HG02852 (cell line): ENCODE results near the gene C9.
"Not testable (repeated sequence)": the region's sequence is repeated elsewhere in the genome, so short reads cannot be mapped to it uniquely, and the experiment has no call there.

ENCODE experiments used
- ATAC-seq: cut with Tn5 transposase; IDR thresholded peaks from one replicate; pipeline ENCODE4 v1.9.1; 2021; ENCODE audit warnings: mild to moderate bottlenecking, moderate library complexity; ENCODE audit not compliant: unreplicated experiment

The C9 gene

DNA sequence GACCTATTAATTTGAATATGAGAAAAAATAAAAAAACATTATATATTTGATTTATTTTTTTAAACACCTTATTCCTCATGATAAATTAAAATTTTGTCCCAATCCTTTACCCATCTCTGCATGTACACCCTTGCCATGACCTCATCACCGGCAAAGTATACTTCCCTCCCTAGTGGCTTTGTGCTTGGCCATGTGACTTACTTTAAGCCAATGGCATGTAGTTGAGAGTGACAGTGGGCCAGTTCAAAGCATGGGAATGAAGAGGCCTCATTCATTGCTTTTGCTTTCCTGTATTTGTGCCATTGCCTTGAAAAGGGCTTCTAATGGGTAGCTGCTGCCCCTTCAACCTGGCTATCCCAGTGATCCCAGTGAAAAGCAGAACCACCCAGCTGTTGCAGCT, 31.2 kb downstream of the C9 start:
- ATAC-seq, result no peak

DNA sequence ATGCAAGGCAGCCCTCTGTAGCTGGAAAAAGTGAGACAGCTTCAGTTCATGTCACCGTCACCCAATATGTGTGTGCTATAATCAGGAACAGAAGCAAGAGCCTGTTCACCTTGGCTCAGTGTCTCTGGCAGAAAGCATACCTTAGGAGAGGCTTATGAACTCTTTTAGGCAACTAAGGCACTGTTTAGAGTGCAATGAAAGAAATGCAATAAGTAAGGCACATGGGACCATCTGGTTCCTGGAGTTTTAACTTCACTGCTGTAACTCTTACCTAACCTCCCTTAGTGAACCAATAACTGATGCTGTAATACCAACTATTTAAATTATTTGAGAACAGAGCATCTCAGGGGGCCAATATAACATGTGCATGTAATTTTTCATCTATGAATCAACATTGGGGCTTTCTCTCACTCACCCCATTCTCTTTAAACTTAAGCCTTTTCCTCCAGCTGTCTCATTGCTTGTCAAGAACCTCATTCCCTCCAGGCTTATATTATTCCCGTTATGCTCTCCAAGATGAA, 32.4 kb downstream of the C9 start:
- ATAC-seq, result no peak

DNA sequence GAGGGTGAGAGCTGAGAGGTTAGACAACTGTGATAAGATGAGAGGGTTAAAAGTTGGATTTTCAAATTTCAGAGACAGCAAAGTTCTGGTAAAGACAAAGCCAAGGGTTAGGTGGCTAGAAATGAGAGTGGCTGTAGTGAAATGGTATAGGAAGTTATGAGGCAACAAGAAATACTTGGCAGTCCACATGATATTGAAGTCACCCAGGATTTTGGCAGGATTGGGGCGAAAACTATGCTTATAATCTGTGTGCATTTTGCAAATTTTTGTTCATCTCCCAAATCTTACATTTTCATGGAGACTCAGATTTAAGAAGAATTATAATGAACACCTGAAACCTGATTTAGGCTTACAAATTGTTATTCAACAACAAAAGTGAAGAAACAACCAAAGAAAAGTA, 35.6 kb downstream of the C9 start:
- no peak for ATAC-seq

DNA sequence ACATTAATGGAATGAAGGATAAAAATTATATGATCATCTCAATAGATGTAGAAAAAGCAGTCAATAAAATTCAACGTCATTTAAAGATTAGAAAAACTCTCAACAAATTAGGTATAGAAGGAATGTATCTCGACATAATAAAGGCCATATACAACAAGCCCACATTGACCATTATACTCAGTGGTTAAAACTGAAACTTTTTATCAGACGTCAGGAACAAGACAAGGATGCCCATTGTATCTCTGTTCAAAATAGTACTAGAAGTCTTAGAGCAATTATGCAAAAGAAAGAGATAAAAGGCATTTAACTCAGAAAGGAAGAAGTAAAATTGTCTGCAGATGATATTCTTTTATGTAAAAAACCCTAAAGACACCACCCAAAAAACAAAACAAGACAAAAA, 40.8 kb downstream of the C9 start:
- no peak for ATAC-seq

DNA sequence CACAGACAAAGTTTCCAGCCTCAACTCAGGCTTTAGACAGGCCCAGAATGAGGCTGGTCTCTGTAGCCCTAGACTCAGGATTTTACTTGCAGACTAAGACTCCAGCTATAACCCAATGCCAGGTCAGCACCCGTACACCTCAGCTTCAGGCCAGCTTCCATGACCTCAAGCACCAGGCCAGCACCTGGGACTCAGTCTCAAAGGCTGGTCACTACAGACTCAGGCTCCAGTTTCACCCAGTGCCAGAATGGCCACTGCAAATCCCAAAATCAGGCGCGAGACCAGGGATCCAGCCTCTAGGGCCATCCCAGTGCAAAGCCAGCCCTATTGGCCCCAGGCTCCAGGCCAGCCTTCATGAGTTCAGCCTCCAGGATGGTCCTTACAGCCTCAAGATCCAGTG, 44.9 kb downstream of the C9 start:
- ATAC-seq, result no peak

DNA sequence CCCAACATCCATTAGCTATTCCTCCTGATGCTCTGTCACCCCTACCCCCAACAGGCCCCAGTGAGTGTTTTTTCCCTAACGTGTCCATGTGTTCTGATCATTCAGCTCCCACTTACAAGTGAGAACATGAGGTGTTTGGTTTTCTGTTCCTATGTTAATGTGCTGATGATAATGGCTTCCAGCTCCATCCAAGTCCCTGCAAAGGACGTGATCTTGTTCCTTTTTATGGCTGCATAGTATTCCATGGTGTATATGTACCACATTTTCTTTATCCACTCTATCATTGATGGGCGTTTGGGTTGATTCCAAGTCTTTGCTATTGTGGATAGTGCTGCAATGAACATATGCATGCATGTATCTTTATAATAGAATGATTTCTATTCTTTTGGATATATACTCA, 47.8 kb downstream of the C9 start:
- ATAC-seq, result not testable (repeated sequence)

DNA sequence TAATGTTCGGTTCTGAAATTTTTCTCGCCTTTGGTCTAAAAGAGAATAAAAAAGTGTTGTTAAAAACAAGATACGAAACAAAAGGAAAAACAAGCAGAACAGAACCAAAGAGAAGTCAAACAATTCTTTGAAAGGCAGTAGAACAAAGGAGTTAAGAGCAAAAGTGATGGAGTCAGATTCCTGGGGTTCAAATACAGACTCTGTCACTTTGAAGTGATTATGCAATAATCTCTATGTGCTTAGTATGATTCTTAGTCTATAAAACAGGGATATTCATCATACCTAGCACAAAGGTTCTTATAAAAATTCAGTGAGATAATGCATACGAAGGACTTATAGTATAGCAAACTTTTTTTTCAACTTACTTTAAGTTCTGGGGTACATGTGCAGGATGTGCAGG, 48.3 kb downstream of the C9 start:
- ATAC-seq, result no peak

DNA sequence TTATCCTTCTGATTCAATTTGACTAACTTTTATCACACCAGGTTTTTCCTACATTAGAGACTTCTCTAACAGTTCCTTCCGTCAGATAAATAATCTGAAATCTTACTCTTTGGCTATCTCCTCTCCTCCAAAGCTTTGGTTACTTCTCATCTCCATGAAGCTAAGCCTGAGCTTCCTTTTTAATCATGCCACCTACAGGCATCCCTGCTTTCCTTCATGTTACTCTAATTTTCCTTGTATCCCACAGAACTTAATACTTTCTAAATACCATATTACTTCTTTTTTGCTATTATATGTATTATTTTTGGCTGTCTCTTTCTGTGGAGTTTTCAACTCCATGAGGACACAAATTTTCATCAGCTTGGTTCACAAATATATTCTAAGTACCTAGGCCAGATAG, 49.7 kb downstream of the C9 start:
- no peak for ATAC-seq

DNA sequence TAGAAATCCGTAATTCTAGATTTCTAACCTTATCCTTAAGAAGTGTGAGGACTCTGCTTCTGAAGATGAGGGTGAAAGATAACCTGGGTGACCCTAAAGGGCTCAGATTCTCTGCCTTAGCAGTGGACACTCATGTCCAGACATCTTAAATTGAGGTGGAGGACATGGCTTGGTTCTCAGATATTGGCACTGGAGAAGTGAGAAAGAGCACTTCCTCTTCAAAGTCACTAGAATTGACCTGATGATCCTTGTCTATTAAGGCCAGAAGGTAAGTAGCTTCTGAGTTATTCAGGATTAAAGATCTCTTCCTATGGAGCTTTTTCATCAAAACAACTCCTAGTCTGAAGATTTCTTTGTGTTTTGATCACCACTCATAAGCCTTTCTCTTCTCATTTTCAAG, 54.8 kb downstream of the C9 start:
- no peak for ATAC-seq

DNA sequence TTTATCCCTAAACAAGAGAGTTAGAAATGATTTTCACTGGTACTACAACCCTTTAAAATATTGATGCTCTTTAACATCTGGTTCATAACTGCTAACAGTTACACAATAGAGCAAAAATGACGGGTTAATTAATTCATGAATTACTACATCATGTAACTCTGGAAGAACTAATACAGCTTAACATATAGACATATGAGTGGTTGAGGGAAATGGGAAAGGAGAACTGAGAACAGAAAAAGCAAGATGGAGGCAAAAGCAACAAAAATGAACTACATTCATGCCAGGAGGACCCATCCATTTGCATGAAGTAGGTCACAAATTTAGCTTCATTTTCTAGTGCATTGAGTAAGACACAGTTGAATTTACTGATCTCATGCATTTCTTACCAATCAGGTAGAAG, 61.8 kb downstream of the C9 start:
- ATAC-seq, result peak; percentile 54

DNA sequence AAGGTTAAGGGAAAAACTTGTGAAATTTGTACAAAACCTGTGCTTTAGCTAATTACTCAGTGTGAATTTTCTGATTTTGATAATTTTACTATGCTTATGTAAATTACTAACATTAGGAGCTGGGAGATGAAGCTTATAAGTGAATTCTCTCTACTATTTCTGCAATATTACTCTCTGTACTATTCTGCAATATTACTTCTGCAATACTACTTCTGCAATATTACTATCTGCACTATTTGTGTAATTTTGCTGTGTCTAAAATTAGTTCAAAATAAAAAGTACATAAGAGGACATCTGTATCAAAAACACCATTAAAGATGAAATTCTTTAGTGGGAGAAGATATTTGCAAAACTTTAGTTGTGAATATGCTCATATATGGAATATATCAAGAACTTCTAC, 62.9 kb downstream of the C9 start:
- no peak for ATAC-seq

DNA sequence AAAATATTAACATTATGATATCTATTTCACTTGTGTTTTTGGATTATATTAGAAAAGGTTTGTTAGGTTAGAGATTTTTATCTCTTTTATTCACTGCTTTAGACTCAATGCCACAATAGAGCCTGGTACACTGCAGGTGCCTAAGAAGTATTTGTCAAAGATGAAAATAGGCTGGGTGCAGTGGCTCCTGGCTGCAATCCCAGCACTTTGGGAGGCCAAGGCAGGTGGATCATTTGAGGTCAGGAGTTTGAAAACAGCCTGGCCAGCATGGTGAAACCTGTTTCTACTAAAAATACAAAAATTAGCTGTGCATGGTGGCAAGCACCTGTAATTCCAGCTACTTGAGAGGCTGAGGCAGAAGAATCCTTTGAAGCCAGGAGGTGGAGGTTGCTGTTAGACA, 64.3 kb downstream of the C9 start:
- no peak for ATAC-seq

DNA sequence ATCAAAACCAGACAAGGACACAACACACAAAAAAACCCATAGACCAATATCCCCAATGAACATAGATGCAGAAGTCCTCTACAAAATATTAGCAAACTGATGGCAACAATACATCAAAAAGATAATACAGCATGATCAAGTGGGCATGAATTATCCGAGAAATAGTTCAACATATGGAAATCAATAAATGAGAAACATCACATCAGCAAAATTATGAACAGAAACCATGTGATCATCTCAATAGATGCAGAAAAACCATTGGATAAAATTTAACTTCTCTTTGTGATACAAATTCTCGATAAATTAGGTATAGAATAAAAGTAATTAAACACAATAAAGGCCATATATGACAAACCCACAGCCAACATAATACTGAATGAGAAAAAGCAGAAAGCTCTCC, 69.6 kb downstream of the C9 start:
- ATAC-seq, result no peak

DNA sequence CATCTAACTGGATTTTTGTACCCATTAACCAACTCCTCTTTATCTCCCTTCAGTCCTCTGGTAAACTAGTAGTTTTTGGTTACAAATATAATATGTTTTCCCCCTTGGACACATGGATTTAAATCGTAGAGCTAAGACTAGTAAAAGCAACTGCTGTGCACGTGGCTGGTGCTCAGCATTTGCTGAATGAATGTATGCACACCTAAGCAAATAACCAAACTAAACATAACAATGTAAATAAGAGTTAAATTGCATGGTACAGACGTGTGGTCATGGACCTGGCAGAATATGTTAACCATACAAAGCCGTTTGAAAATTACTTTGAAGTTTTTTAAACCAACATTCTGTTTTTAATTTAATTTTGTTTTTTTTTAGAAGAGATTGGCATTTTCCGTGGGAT, 79.7 kb downstream of the C9 start:
- ATAC-seq, result no peak

DNA sequence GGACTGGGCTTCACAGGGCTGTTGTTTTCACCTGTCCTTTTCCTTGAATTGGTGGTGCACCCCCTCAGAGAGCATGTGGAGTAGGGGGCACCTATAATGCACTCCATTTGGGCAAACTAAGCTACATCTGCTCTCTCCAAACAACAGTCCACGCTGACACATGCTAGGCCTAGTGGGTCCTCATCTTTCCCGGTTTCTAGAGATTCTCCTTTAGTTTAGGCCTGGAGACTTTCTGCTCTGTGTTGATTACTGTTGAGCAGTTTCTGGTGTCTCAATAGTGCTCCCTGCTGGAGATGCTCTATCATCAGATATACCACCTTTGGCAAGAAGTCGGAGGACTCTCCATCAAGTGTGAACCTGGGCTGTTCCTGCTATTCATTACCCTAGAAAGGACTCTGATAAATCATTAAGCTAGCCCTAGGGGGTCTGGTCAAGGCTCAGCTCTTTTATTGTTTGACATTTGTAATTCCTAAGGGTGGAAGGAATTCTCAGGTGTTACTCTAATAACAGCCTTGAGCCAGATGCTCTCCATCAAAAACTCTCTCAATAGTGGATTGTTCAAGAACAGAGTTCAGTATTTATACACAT, 81.0 kb downstream of the C9 start:
- peak; percentile 88 for ATAC-seq

DNA sequence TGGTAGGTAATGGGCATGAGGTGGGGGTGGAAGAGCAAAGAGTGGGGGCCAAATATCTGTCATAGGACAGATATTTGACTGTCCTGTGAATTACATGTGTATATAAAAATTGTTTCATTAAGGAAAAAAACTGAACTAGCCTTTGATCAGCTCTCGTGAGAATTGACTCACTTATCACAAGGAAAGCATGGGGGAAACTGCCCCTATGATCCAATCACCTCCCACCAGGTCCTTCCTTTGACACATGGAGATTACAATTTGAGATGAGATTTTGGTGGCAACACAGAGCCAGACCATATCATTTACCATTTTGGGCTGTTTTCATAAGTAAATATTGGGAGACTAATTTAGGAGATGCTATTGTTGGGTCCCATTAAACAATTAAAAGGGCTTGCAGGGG, 81.7 kb downstream of the C9 start:
- no peak for ATAC-seq

DNA sequence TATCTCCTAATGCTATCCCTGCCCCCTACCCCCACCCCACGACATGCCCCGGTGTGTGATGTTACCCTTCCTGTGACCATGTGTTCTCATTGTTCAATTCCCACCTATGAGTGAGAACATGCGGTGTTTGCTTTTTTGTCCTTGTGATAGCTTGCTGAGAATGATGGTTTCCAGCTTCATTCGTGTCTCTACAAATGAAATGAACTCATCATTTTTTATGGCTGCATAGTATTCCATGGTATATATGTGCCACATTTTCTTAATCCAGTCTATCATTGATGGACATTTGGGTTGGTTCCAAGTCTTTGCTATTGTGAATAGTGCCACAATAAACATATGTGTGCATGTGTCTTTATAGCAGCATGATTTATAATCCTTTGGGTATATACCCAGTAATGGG, 88.4 kb downstream of the C9 start:
- ATAC-seq, result not testable (repeated sequence)

DNA sequence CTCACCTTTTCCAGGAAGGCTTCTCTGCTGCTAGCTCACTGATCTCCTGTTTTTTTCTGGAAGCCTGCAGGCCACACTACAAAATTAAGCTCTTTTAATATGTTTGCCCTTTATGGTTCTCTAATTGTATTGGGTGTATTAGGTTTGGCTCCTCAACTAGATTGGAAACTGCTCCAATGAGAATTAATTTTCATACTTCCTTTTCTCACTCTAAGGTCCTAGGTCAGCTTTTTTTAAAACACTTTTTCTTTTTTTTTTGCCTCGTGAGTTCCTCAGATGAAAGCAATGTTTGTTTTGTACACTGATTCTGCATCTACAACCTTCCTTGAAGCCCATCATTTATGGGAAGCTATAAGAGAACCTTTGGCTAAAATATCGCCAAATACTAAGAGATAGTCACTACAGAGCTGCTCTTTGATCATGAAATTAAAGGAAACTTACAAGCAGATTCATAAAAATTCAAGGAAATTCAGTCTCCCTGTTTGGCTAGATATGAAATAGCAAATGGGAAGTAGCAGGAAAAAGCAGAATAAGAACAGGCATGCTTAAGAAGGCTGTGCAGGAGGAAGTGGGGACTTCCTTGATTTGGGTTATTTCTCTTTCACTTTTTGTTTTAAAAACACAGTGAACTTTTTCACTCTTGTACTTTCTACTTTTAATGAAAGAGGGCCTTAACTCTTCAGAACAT, 89.8 kb downstream of the C9 start:
- peak; percentile 94 for ATAC-seq

DNA sequence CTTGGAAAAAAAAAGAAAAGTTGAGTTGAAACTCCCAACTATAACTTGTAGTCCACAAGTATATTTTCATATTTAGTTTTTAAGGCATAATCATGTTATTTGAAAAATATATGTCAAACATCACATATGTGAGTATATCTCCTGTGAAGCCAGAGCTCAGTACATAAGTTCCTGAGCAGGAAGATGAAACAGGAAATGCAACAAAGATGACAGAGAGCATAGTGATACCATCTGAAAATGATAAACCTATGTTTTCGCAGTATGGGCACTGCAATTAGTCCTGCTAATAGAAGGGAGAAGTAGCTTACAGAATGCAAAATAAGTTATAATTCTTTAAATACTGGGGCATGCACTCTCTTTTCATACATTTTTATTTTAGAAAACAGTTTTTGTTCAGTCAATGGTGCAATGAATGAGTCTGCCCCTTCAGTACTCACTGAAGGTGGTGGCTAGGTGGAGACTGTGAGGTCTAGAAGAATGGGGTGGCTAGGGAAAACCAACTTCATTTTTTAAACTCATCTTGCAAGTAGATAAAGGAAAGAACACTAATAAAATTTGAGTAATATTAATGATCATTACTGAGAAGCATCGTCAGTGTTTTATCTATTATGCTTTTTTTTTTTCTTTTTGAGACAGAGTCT, 90.9 kb downstream of the C9 start:
- ATAC-seq, result no peak

DNA sequence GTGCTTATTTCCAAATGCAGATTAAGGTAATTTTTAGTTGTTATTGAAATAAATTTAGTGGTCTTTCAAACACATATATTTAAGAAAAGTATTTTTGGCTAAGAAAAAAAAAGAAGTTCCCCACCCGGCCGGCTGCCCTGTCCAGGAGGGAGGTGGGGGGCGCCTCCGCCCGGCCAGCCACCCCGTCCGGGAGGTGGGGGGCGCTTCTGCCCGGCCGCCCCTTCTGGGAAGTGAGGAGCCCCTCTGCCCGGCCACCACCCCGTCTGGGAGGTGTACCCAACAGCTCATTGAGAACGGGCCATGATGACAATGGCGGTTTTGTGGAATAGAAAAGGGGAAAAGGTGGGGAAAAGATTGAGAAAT, 91.4 kb downstream of the C9 start:
- ATAC-seq, result not testable (repeated sequence)

DNA sequence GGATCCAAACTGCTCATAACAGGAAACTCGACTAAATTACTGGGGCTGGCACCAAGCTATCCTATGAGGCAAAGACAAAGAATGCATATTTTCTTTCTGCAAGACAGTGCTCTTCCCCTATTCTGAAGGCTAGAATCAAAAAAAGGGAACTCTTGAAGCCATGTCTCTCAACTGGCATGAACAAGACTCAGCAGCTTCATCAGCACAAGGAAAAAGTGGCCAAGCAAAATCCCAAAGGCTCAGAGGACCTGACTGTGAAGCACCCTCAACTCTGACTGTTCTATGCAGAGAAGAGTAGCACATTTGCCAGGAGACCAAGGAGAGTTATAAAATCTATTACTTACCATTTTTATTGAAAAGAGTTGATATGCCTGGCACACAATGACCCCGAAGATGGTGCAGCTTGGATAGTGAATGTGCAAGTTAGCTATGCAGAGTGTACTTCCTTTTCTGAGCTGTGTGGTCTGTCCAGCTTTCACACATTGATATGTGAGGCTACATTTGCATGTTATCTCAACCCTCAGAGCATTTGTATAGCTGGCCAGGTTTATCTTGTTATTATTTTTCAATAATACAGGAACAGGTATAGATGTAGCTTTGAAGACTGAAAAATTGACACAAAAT, 94.0 kb downstream of the C9 start:
- ATAC-seq, result peak; percentile 67

DNA sequence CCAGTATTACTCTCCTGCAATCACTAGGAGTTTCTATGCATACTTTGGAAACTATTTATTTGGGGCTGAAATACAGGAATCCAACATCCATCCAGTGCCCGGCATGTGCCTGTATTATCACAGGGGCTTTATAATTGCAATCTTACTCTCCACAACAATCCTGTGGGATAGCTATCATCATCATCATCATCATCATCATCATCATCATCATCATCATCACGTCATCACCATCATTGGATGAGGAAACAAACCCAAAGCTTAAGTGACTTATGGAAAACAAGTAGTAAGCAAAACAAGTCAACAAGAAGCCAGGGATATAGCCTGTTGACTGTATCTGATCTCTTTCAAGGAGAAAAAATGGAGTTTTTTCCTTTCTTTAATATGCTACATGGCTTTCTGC, 97.1 kb downstream of the C9 start:
- no peak for ATAC-seq
